Ovary (tissue), 3 donors: ENCODE data around the gene RAB3IL1.

Experiments used
- CTCF ChIP-seq, 3 donors: fragments of 450-650 bp in 2 of 3; fragments of 200-600 bp in 1 of 3; IDR thresholded peaks; one replicate each; pipeline versions ENCODE4 v1.5.1 to v1.8.0; 2016 to 2022; ENCODE audit warnings: antibody characterized with exemption in 3 of 3, mild to moderate bottlenecking in 1 of 3
- POLR2A ChIP-seq: fragments of 450-650 bp; IDR thresholded peaks from one replicate; pipeline ENCODE4 v1.6.1; 2017; ENCODE audit warnings: antibody characterized with exemption, mild to moderate bottlenecking, moderate library complexity
- donor health status: DM: no; HTN: no; CAD: no.

- TF ChIP-seq POLR2A (no peak), CTCF (IDR thresholded peaks at IDR 0.05) (no peak)
Measured at GRCh38 chr11:61913699-61914395, 3.5 kb downstream of the RAB3IL1 start.
